Right lobe of liver (tissue), 4 donors: Measurements from ENCODE around the gene FER1L5.

ENCODE experiments used
- CTCF ChIP-seq, 4 donors: fragments of 200-600 bp in 3 of 4; fragments of 450-650 bp in 1 of 4; IDR thresholded peaks; one replicate each; pipeline versions ENCODE4 v1.5.1 to v1.8.0; 2016 to 2022; ENCODE audit warnings: antibody characterized with exemption in 4 of 4, mild to moderate bottlenecking in 2 of 4
- POLR2A ChIP-seq: fragments of 450-650 bp; IDR thresholded peaks from one replicate; pipeline ENCODE4 v1.6.1; 2017; ENCODE audit warnings: antibody characterized with exemption, mild to moderate bottlenecking
- donor health status: DM: no; HTN: no; CAD: no.
- donor health status: DM: no; HTN: no; CAD: no.
- donor health status: DM: no; HTN: yes; CAD: no.

- no peak for TF ChIP-seq POLR2A
- no peak for TF ChIP-seq CTCF (IDR thresholded peaks at IDR 0.05)
Measured at GRCh38 chr2:96599941-96600340, 42.6 kb upstream of the FER1L5 start.
